Motor neuron (in vitro differentiated cells): ENCODE results near the gene ARID5B. TPM values are rescaled to one million over a fixed set of nuclear protein-coding genes. Genes with fewer than 3 reads are reported as not detected.

Source experiments
- ATAC-seq, 8 experiments: fragments of 200-7000 bp; cut with Tn5 transposase; replicated peaks in 6 of 8; 2 replicates each; pipeline ENCODE4 v1.8.0; 2021; ENCODE audit warnings: mild to moderate bottlenecking in 8 of 8, moderate library complexity in 8 of 8
- H3K27ac ChIP-seq, 2 donors: fragments of 250-450 bp; sonication (Bioruptor Pico); 2 replicates each; pipeline ENCODE4 v1.9.0; 2021; ENCODE audit warnings: antibody characterized with exemption in 2 of 2, mild to moderate bottlenecking in 2 of 2, moderate library complexity in 1 of 2
- H3K4me1 ChIP-seq, 2 donors: fragments of 250-450 bp; sonication (Bioruptor Pico); replicated peaks in 1 of 2; 2 replicates each; pipeline ENCODE4 v1.6.1; 2021; ENCODE audit warnings: antibody characterized with exemption in 2 of 2, mild to moderate bottlenecking in 2 of 2, moderate library complexity in 1 of 2
- H3K4me3 ChIP-seq, 5 donors: fragments of 250-450 bp; sonication (Bioruptor Pico); 2 replicates each; pipeline ENCODE4 v1.9.0; 2021; ENCODE audit warnings: antibody characterized with exemption in 5 of 5, mild to moderate bottlenecking in 5 of 5, moderate library complexity in 4 of 5
- WGBS, 10 experiments: fragments of 450-650 bp; shearing (Covaris generic); methylation state at CpG; one replicate each; pipeline ENCODE4 v1.0.0; 2022; 5-methylcytosine and 5-hydroxymethylcytosine counted together
- in situ Hi-C, 9 experiments: fragments of 400-800 bp; cut with MboI; loops; one replicate each; pipeline ENCODE4 v1.15.0; 2021; ENCODE audit warnings: low sequenced_read_pairs in 9 of 9, low pct_unique_long_range_greater_than_20kb in 2 of 9; ENCODE audit not compliant: unreplicated experiment in 9 of 9
- total RNA-seq, 8 experiments: library from RNA; unstranded; fragments of 300-600 nt; gene quantifications; 2 replicates each; pipeline versions ENCODE4 v1.2.3 to v1.2.4, GENCODE V29; 2022

ARID5B gene
- total RNA-seq, 8 experiments from 2014 or later = 5.7 to 53.4 (median 14.7) TPM

DNA sequence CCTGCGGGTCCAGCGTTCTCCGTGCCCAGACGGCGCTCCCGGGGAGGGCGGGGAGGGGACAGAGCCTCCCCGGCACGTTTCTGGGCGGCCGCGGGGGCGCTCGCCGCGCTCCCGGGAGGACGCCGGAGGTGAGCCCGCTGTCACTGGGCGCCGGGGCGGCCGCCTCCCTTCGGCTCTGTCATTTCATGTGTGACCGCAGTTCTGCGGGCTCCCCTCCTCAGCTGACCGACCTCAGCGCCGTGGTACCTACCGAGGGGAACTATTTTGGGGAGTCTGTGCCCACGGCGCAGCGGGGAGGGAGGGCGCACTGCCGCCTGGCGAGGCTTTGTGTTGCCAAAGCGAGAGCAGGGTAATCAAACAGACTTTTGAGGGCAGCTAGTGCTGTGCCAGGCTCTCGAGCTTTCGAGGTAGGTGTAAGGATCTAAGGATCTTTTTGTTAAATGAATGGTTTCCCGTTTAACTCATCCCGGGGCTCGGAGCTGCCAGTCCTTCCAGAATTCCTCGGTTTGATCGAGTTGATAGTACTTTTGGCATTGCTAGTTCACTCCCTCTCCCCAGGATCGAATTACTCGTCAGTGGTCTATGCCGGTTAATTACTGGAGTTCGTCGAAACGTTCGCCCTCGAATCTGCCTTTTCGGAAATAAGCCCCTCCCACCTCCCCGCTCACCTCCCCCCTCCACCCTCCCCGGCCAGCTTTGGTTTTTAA is 1.9 kb downstream of the ARID5B start:
- in situ Hi-C loops = loop anchor here in 2 of 9 experiments (10.0 to 25.0 kb wide), 3 partner anchors 121 to 334 kb away; no protein-coding TSS in a partner anchor
- H3K4me1 ChIP-seq = peaks cover 5 to 27% of the 10 kb centered on the region in 2 donors
- ATAC-seq = peak; percentile 23 to 71 (median 64)
- H3K4me3 ChIP-seq = peak overlapping the region; percentile 63 to 92 (median 86)
- WGBS, 10 experiments = 0 to 3% (median 2%) methylated on average over 1 to 16 of the region's 56 CpGs; no CpG with 5 or more reads in 6 of the 10 experiments
- H3K27ac ChIP-seq = peak overlapping the region; percentile 1 to 50

DNA sequence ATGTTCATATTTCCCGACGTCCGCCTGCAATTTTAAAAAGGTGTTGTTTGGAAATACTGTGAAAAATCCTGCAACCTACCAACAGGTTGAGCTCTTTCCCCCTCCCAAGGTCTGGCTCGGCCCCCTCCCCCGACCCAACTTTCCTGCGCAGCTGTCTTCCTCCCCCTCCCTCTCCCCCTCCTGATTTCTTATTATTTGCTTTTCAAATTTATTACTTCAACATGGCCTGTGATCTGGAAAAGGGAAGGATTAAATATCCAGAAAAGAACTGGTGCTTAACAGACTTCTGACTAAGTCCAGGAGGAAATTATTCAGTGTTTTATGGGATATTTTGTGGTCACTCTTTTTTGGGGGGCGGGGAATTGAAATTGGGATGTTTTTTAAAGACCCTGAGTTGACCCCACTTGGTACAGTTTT is 2.4 kb downstream of the ARID5B start:
- H3K4me1 ChIP-seq = peaks cover 5 to 21% of the 10 kb centered on the region in 2 donors
- 17 to 86% (median 61%) methylated on average over 1 of the region's 7 CpGs; no CpG with 5 or more reads in 6 of the 10 experiments for WGBS, 10 experiments
- peak overlapping the region; percentile 63 to 92 (median 86) for H3K4me3 ChIP-seq
- in situ Hi-C loops = loop anchor here in 2 of 9 experiments (10.0 to 25.0 kb wide), 3 partner anchors 121 to 333 kb away; no protein-coding TSS in a partner anchor
- H3K27ac ChIP-seq = no peak overlapping the region
- peak in 2 of 8 experiments; percentile 1 to 2 for ATAC-seq

DNA sequence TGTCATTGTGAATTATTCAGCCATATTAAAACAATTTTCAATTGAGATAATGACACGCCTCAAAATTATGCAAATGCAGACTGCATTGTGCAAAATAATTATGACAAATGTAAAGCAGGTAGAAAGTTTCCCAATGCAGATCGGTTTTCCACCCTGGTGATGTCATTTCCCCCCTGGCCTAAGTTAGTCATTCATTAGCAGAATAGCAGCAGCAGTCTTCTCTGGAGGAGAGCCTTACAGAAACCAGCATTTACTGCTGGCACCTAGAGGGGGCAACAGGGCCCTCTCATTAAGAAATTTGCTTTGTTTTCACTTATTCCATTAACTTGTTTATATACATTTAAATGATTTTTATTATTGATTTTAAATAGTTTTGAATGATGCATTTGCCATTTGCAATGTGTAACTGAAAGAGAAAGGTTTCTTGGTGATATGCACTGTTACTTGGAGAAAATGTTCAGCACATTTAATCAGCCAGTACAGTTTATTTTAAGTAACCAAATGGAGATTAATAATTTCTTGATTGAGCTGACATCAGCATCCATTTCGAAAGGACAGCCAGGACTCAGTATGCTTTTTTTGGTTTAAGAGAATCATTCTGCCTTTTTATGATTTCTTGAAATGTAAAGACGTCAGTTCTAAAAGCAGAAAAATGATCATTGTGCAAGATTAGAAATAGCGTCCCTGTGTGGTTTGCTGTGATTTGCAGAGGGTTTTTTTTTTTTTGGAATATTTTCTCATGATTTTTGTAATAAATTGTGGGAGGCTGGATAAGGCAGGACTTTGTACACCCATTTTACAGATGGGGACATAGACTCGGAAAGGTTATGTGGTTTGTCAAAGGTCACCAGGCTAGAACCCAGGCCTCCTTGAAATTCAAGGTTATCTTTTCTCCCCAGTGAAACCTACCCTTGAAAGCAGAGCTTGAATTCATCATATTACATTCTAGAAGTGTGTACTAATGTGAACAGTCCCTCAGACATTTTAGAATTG is 3.5 kb downstream of the ARID5B start:
- 16 to 80% (median 43%) methylated on average over 2 to 6 of the region's 6 CpGs for WGBS, 10 experiments
- no peak overlapping the region for H3K27ac ChIP-seq
- in situ Hi-C loops = loop anchor here in 2 of 9 experiments (10.0 to 25.0 kb wide), 3 partner anchors 120 to 332 kb away; no protein-coding TSS in a partner anchor

DNA sequence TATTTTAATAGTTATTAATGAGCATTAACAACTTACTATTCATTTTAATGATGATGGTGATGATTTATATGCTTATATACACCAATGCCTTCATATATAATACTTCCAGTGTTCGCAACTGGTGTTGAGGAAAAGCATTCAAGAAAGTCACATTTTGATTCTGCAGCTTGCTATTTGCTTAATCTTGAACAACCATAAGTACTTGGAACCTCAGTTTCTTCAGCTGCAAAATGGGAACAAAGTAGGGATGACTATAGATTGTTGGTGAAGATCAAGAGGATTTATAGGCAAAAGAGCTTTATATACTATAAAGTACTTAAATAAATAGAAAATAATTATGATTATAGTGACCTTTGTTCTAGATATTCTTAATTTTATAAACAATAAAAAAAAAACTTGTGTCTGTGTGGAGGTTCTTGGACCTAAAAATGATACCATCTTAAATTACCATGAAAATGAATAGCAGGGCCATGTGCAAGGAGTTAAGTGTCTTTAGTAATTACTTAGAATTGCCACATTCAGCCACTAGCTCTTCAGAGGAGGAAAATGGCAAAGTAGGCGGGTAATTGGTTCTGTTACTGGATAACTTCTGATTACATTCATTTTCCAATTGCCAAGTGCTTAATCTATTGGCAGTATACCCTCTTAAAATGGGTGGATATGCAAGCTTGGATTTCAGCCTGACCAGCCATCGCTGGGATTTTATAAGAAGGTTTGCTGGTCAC is 4.5 kb downstream of the ARID5B start:
- Histone ChIP-seq H3K4me3 (no peak overlapping the region), H3K27ac (no peak overlapping the region), H3K4me1 (peaks cover 7 to 22% of the 10 kb centered on the region in 2 donors)
- ATAC-seq = no peak
- WGBS, 10 experiments = 87 to 100% (median 100%) methylated on average over 1 to 3 of the region's 3 CpGs; no CpG with 5 or more reads in 1 of the 10 experiments
- in situ Hi-C loops = loop anchor here in 2 of 9 experiments (10.0 to 25.0 kb wide), 3 partner anchors 119 to 331 kb away; no protein-coding TSS in a partner anchor

More for the DNA sequence above, 3.5 kb downstream of the ARID5B start:
- ATAC-seq = peak in 7 of 8 experiments; percentile 25 to 53 (median 40)
- H3K4me1 ChIP-seq = peaks cover 0 to 13% of the 10 kb centered on the region in 2 donors
- H3K4me3 ChIP-seq = peak overlapping the region; percentile 63 to 92 (median 86)

DNA sequence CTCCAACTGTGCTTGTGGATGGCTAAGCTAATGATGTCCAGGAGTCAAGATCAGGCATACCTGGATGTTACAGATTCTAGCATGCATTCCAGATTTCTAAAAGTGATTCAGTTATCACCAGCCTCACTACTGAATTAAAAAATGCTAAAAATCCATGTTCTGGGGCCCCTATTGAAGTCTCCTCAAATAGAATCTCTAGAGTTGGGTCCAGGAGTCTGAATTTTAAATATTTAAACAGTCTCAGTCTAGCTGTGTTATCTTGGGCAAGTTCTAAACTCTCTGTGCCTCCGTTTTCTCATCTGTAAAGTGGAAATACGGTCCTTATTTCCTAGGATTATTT is 5.0 kb downstream of the ARID5B start:
- H3K4me1 ChIP-seq = peaks cover 13 to 27% of the 10 kb centered on the region in 2 donors
- WGBS, 10 experiments = 70 to 100% (median 74%) methylated on average over 1 to 2 of the region's 2 CpGs; no CpG with 5 or more reads in 4 of the 10 experiments
- H3K4me3 ChIP-seq = no peak overlapping the region
- ATAC-seq = no peak
- H3K27ac ChIP-seq = no peak overlapping the region
- in situ Hi-C loops = loop anchor here in 2 of 9 experiments (10.0 to 25.0 kb wide), 3 partner anchors 118 to 331 kb away; no protein-coding TSS in a partner anchor

DNA sequence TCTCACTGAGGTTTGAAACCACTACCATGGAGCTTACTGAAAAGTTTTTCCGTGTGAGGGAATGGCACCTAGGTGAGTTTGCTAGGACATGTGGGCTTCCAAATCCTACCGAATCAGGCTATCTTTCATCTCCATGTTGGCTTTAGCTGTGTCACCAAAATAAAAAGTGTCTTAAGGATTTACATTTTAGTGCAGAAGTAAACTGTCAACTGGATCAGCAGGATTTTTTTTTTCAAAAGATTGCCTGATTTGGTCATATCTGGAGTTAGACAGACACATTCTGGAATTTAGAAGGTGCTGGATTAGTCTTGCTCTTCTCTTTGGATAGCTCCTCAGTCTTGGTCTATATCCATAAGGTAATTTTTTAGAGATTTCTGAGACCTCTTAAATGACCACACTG is 5.5 kb downstream of the ARID5B start:
- H3K27ac ChIP-seq = no peak overlapping the region
- ATAC-seq = no peak
- H3K4me1 ChIP-seq = peaks cover 15 to 31% of the 10 kb centered on the region in 2 donors
- WGBS, 10 experiments = 73 to 100% (median 96%) methylated on average over 1 to 2 of the region's 2 CpGs; no CpG with 5 or more reads in 2 of the 10 experiments
- H3K4me3 ChIP-seq = no peak overlapping the region
- in situ Hi-C loops = loop anchor here in 2 of 9 experiments (10.0 to 25.0 kb wide), 3 partner anchors 118 to 330 kb away; no protein-coding TSS in a partner anchor

DNA sequence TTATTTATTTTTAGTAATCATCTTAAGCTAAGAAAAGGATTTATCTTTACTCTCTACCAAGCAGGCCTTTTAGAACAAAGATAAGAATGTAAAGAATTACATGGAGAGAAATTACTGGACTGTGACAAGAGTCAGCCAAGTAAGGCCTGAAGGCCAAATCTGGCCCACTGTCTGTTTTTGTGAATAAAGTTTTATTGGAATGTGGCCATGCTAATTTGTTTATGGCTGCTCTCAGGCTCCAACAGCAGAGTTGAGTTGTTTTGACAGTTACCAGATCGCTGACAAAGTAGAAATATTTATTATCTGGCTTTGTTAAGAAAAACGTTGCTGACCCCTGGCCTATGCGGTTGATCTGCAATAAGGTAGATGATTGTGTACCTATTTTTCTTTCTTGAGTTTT is 6.1 kb downstream of the ARID5B start:
- no peak overlapping the region for H3K27ac ChIP-seq
- in situ Hi-C loops = loop anchor here in 2 of 9 experiments (10.0 to 25.0 kb wide), 3 partner anchors 117 to 330 kb away; no protein-coding TSS in a partner anchor
- WGBS, 10 experiments = 91 to 100% (median 95%) methylated on average over 1 to 3 of the region's 3 CpGs; no CpG with 5 or more reads in 1 of the 10 experiments
- no peak for ATAC-seq
- H3K4me3 ChIP-seq = no peak overlapping the region
- peaks cover 15 to 31% of the 10 kb centered on the region in 2 donors for H3K4me1 ChIP-seq

DNA sequence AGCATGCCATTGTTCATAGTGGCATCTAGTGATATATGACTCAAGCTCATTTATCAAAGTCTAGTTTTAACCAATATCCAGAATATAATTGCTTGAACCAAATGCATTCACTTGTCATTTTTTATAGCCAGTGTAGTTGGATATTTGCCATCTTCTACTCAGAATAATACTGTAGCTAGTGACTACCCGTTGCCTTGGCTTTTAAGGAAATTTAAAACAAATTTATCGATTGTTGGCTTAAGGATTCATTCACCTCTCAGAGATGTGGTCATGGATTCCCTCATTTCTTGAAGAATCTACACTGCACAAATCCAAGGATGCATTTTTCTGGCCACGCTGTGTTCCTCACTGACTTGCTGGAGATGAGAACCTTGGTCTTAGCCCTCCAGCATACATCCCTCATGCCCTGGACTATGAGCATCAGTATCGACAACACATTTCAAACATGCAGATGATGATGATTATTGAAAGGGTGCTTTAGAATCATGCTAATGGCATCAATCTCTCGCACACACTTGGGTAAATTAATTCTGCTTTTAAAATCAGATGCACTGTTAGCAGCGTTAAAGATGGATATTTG is 8.8 kb downstream of the ARID5B start:
- in situ Hi-C loops = loop anchor here in 2 of 9 experiments (25.0 kb wide), 2 partner anchors 127 to 327 kb away; no protein-coding TSS in a partner anchor
- WGBS, 10 experiments = 83 to 100% (median 100%) methylated on average over 1 to 6 of the region's 6 CpGs; no CpG with 5 or more reads in 2 of the 10 experiments
- peak in 4 of 8 experiments; percentile 14 to 74 (median 64) for ATAC-seq
- H3K4me1 ChIP-seq = peaks cover 15 to 24% of the 10 kb centered on the region in 2 donors
- H3K4me3 ChIP-seq = no peak overlapping the region
- no peak overlapping the region for H3K27ac ChIP-seq

DNA sequence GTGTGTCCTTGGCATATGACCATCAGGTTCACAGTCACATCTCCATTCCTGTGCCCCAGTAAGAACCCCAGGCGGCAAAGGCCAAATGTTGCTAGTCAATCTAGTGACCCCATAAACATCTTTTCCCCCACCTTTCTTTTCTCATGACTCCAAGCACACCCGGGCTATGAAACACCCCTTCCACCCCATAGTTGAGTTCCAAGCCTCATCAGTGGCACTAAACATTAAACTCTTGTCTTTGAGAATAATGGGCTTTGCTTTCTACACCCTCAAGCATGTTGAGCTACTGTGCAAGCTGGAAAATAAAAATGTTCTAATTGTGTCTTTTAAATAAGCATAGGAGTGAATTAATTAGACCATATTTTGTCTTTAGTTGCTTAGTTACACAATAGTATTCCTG is 9.4 kb downstream of the ARID5B start:
- Histone ChIP-seq H3K27ac (no peak overlapping the region), H3K4me3 (no peak overlapping the region), H3K4me1 (peaks cover 15 to 24% of the 10 kb centered on the region in 2 donors)
- peak in 3 of 8 experiments; percentile 39 to 54 (median 50) for ATAC-seq
- 20 to 100% (median 60%) methylated on average over 1 to 2 of the region's 2 CpGs; no CpG with 5 or more reads in 4 of the 10 experiments for WGBS, 10 experiments
- in situ Hi-C loops = loop anchor here in 2 of 9 experiments (25.0 kb wide), 2 partner anchors 126 to 326 kb away; no protein-coding TSS in a partner anchor

DNA sequence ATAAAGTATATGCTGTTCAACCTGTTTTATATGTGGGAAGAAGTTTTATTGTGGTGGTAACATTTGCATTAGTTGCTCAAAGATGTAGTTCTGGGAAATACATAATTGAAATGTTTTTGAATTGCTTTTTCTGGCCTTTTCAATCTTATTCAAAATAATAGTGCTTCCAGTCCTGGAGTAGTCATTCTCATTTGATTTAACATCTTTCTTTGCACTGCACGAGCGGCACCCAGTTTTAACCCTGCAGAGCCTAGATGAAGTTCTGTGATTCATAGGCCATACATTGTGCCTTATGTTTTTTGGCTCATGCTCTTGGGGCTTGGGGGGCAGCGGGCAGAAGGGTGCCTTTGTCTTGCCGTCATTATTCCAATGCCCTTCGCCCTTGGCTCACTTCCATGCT is 9.9 kb downstream of the ARID5B start:
- H3K27ac ChIP-seq = no peak overlapping the region
- WGBS, 10 experiments = 19 to 74% (median 56%) methylated on average over 2 to 5 of the region's 5 CpGs; no CpG with 5 or more reads in 2 of the 10 experiments
- ATAC-seq = peak in 3 of 8 experiments; percentile 28 to 86 (median 54)
- H3K4me3 ChIP-seq = no peak overlapping the region
- peaks cover 15 to 24% of the 10 kb centered on the region in 2 donors for H3K4me1 ChIP-seq
- in situ Hi-C loops = loop anchor here in 2 of 9 experiments (25.0 kb wide), 2 partner anchors 126 to 326 kb away; no protein-coding TSS in a partner anchor

DNA sequence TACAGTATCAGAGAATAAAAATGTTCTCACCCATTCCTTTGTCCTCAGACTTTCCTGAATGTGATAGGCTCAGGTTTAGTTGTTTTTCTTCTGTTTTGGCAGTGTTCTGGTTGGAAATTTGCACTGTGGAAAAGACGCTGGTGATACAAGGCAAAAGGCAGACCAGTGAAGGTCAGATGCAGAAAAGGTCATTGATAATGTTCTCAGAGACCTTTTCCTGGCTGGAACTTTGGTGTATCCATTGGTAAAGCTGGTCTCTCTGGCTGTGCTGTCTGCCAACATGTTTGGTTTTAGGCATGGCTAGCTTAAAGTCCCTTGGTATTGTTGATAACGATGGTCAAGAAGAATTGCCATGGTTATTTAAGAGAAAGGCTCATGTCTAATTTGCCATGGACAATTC is 11.5 kb downstream of the ARID5B start:
- WGBS, 10 experiments = 80 to 100% (median 93%) methylated on average over 1 to 2 of the region's 2 CpGs; no CpG with 5 or more reads in 2 of the 10 experiments
- H3K27ac ChIP-seq = no peak overlapping the region
- no peak for ATAC-seq
- peaks cover 15 to 24% of the 10 kb centered on the region in 2 donors for H3K4me1 ChIP-seq
- in situ Hi-C loops = loop anchor here in 2 of 9 experiments (25.0 kb wide), 2 partner anchors 124 to 324 kb away; no protein-coding TSS in a partner anchor
- H3K4me3 ChIP-seq = no peak overlapping the region
